ENCODE measurements around the gene MAP4K3. TPM values are rescaled to one million over a fixed set of nuclear protein-coding genes. Genes with fewer than 3 reads are reported as not detected.

The MAP4K3 gene
- total RNA-seq, 4 donors from 2014 or later, result 39.6 to 72.5 (median 53.8) TPM

- Histone ChIP-seq H3K36me3 (peaks cover 0 to 29% (median 9%) of the 10 kb centered on the region in 4 donors), H3K9me3 (no peaks in the 10 kb centered on the region), H3K4me1 (no peaks in the 10 kb centered on the region), H3K27ac (replicated peaks in 1 of 4) (no peak overlapping the region), H3K27me3 (no peaks in the 10 kb centered on the region), H3K4me3 (no peak overlapping the region)
- no peak for TF ChIP-seq POLR2A (IDR thresholded peaks at IDR 0.05; ENCODE audit: low read depth)
- no peak for TF ChIP-seq CTCF (IDR thresholded peaks at IDR 0.05)
- no peak for TF ChIP-seq EP300 (IDR thresholded peaks at IDR 0.05)
- no peak for TF ChIP-seq POLR2AphosphoS5 (IDR thresholded peaks at IDR 0.05)
- intact Hi-C loops (cut with DNase I), result no loop called here
- 94% methylated on average over 6 of the region's 6 CpGs for WGBS
- no peak for DNase-seq (ENCODE audit: extremely low spot score)
Observed at GRCh38 chr2:39301352-39301751, 135.7 kb downstream of the MAP4K3 start.

- Histone ChIP-seq H3K4me1 (no peaks in the 10 kb centered on the region), H3K27me3 (no peaks in the 10 kb centered on the region), H3K36me3 (peaks cover 0 to 25% (median 9%) of the 10 kb centered on the region in 4 donors), H3K27ac (replicated peaks in 1 of 4) (no peak overlapping the region), H3K9me3 (no peaks in the 10 kb centered on the region), H3K4me3 (no peak overlapping the region)
- TF ChIP-seq POLR2A (IDR thresholded peaks at IDR 0.05; ENCODE audit: low read depth) (no peak), EP300 (IDR thresholded peaks at IDR 0.05) (no peak)
- WGBS, result 84% methylated on average over 8 of the region's 8 CpGs
- DNase-seq (ENCODE audit: extremely low spot score), result no peak
- intact Hi-C loops (cut with DNase I), result no loop called here
Observed at GRCh38 chr2:39300044-39300978, 136.8 kb downstream of the MAP4K3 start.

DNA sequence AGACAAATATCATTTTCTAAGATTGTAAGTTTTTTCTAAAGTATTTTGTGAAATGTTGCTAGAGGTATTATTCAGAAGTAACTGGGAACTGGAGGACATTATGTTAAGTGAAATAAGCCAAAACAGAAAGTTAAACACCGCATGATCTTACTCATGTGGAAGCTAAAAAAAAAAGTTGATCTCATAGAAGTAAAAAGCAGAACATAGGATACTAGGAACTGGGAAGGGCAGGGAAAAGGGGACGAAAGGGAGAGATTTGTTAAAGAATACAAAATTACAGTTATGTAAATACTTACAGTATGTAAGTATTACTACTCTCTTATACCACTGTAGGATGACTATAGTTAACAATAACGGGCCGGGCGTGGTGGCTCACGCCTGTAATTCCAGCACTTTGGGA, 146.7 kb downstream of the MAP4K3 start:
- Histone ChIP-seq H3K27ac (replicated peaks in 1 of 4) (no peak overlapping the region), H3K4me3 (no peak overlapping the region), H3K36me3 (peaks cover 13 to 76% (median 58%) of the 10 kb centered on the region in 4 donors), H3K9me3 (no peaks in the 10 kb centered on the region), H3K4me1 (no peaks in the 10 kb centered on the region), H3K27me3 (no peaks in the 10 kb centered on the region)
- intact Hi-C loops (cut with DNase I), result no loop called here
- 89% methylated on average over 6 of the region's 6 CpGs for WGBS
- TF ChIP-seq POLR2A (IDR thresholded peaks at IDR 0.05; ENCODE audit: low read depth) (no peak), POLR2AphosphoS5 (IDR thresholded peaks at IDR 0.05) (no peak), CTCF (IDR thresholded peaks at IDR 0.05) (no peak), EP300 (IDR thresholded peaks at IDR 0.05) (no peak)
- no peak for DNase-seq (ENCODE audit: extremely low spot score)

GRCh38 chr2:39289609-39290008, 147.5 kb downstream of the MAP4K3 start:
- no peak overlapping the region for H3K27ac ChIP-seq (replicated peaks in 1 of 4)
- TF ChIP-seq POLR2AphosphoS5 (IDR thresholded peaks at IDR 0.05) (no peak), POLR2A (IDR thresholded peaks at IDR 0.05; ENCODE audit: low read depth) (no peak), EP300 (IDR thresholded peaks at IDR 0.05) (no peak), CTCF (IDR thresholded peaks at IDR 0.05) (no peak)
- DNase-seq (ENCODE audit: extremely low spot score), result no peak
- no peaks in the 10 kb centered on the region for H3K27me3 ChIP-seq
- H3K4me1 ChIP-seq, result no peaks in the 10 kb centered on the region
- intact Hi-C loops (cut with DNase I), result no loop called here
- no peak overlapping the region for H3K4me3 ChIP-seq
- no peaks in the 10 kb centered on the region for H3K9me3 ChIP-seq
- peaks cover 15 to 83% (median 64%) of the 10 kb centered on the region in 4 donors for H3K36me3 ChIP-seq

GRCh38 chr2:39283561-39283960, 153.5 kb downstream of the MAP4K3 start:
- H3K27me3 ChIP-seq, result no peaks in the 10 kb centered on the region
- H3K4me3 ChIP-seq, result no peak overlapping the region
- DNase-seq (ENCODE audit: extremely low spot score), result no peak
- no peaks in the 10 kb centered on the region for H3K9me3 ChIP-seq
- no peaks in the 10 kb centered on the region for H3K4me1 ChIP-seq
- no peak overlapping the region for H3K27ac ChIP-seq (replicated peaks in 1 of 4)
- WGBS, result 65% methylated on average over 1 of the region's 1 CpG
- TF ChIP-seq POLR2A (IDR thresholded peaks at IDR 0.05; ENCODE audit: low read depth), result no peak
- no peak for TF ChIP-seq POLR2AphosphoS5 (IDR thresholded peaks at IDR 0.05)
- TF ChIP-seq EP300 (IDR thresholded peaks at IDR 0.05), result no peak
- no peak for TF ChIP-seq CTCF (IDR thresholded peaks at IDR 0.05)
- intact Hi-C loops (cut with DNase I), result no loop called here
- peaks cover 23 to 84% (median 69%) of the 10 kb centered on the region in 4 donors for H3K36me3 ChIP-seq

Measured in esophagus muscularis mucosa (tissue), 4 donors.